Measurements from ENCODE around the gene SDR9C7. TPM values are rescaled to one million over a fixed set of nuclear protein-coding genes. Genes with fewer than 3 reads are reported as not detected.

The SDR9C7 gene
- total and polyA plus RNA-seq, 2 of the 8 experiments (the other 6 are each of a cell fraction or from before 2014, with no cell fraction given): 0.11 TPM; not detected in 1

DNA sequence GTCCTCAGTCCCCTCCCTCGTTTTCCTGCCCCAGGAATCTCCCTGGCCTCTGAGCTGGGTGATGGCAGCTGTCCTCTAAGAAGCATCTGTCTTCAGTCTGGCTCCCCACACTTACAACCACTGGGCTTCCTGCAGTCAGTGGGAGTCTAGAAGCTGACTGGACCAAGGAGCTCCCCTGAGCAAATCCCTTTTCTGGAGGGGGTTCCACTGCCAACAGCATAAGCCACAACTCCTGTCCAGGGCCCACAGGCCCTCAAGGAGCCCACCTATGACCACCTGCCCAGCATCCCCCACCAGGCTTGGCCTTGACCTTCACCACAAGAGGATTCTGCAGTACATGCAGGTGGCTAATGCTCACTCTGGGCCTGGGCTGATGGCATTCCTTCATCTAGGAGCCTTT, 19.1 kb upstream of the SDR9C7 start:
- Histone ChIP-seq H3K4me3 (ENCODE audit: extremely low read depth in 1 of 4, insufficient read depth in 2 of 4, low read depth in 3 of 4, low read length in 4 of 4) (no peak overlapping the region), H3K9ac (replicated peaks in 1 of 4; ENCODE audit: extremely low read depth in 1 of 4, low read depth in 3 of 4, low read length in 3 of 4) (no peak overlapping the region), H3K9me3 (ENCODE audit: insufficient read depth in 2 of 2, low read depth in 1 of 2, low read length in 1 of 2) (peaks cover 11 to 14% of the 10 kb centered on the region in 2 experiments), H2BK5ac (ENCODE audit: low read depth, low read length) (no peak overlapping the region), H2AK5ac (ENCODE audit: low read depth, low read length) (no peak overlapping the region), H2AFZ (ENCODE audit: low read length) (no peak overlapping the region), H3K79me2 (ENCODE audit: control insufficient read depth in 1 of 2, insufficient read depth in 2 of 2, low read length in 2 of 2) (no peaks in the 10 kb centered on the region), H2BK12ac (ENCODE audit: low read depth, low read length) (no peak overlapping the region), H3K23me2 (ENCODE audit: low read depth, low read length) (no peaks in the 10 kb centered on the region), H3K79me1 (ENCODE audit: low read depth, low read length) (no peaks in the 10 kb centered on the region), H2BK15ac (ENCODE audit: low read length) (no peak overlapping the region), H3K56ac (replicated peaks; ENCODE audit: insufficient read length, low read depth, low read length) (no peak overlapping the region), H2BK120ac (replicated peaks; ENCODE audit: low read depth, low read length) (no peak overlapping the region), H4K20me1 (replicated peaks in 1 of 2; ENCODE audit: control insufficient read depth in 1 of 2, insufficient read depth in 2 of 2, low read length in 2 of 2) (no peaks in the 10 kb centered on the region), H3K27me3 (replicated peaks in 1 of 4; ENCODE audit: control insufficient read depth in 3 of 4, extremely low read depth in 1 of 4, insufficient read depth in 3 of 4, low read length in 3 of 4) (no peaks in the 10 kb centered on the region), H3K27ac (ENCODE audit: low read depth, low read length) (no peak overlapping the region), H4K5ac (ENCODE audit: insufficient read length, low read depth, low read length) (no peak overlapping the region), H3K23ac (ENCODE audit: insufficient read length) (no peak overlapping the region), H3K36me3 (ENCODE audit: control insufficient read depth in 2 of 4, insufficient read depth in 4 of 4, low read length in 3 of 4) (no peaks in the 10 kb centered on the region), H3K4ac (replicated peaks; ENCODE audit: insufficient read length, low read depth, low read length) (no peak overlapping the region), H3K14ac (ENCODE audit: insufficient read length) (no peak overlapping the region), H4K91ac (replicated peaks; ENCODE audit: insufficient read length, low read length) (no peak overlapping the region), H4K8ac (ENCODE audit: extremely low read depth, insufficient read depth, low read length) (no peak overlapping the region), H3K4me2 (ENCODE audit: insufficient read depth in 1 of 2, low read depth in 2 of 2, low read length in 2 of 2) (no peak overlapping the region), H2BK20ac (ENCODE audit: low read length) (no peak overlapping the region), H3K4me1 (replicated peaks in 1 of 4; ENCODE audit: control insufficient read depth in 3 of 4, insufficient read depth in 4 of 4, low read length in 3 of 4) (no peaks in the 10 kb centered on the region), H3K18ac (ENCODE audit: extremely low read depth, low read length) (no peak overlapping the region)
- FAIRE-seq (no peak), DNase-seq (ENCODE audit: low read depth in 1 of 2, low spot score in 2 of 2) (no peak)
- ChIA-PET CTCF (ENCODE audit: partially characterized antibody) (interaction anchor here (0.9 to 2.3 kb wide), 2 partner anchors 25 to 34 kb away, joined by 3 to 10 read pairs; no protein-coding TSS in a partner anchor), POLR2A (ENCODE audit: partially characterized antibody) (interaction anchor here (1.6 kb wide), 1 partner anchor 20 kb away, joined by 3 read pairs; no protein-coding TSS in a partner anchor)
- TF ChIP-seq JUND (IDR thresholded peaks at IDR 0.05; ENCODE audit: low read length) (no peak), RNF2 (IDR thresholded peaks at IDR 0.05; ENCODE audit: borderline replicate concordance, low read depth, low read length, missing control alignments, poor library complexity, severe bottlenecking) (peak; percentile 19)
- 85% methylated on average over 1 of the region's 1 CpG; no CpG with 5 or more reads in 1 of the 2 experiments for WGBS, 2 experiments (ENCODE audit: extremely low coverage in 1 of 2, insufficient coverage in 1 of 2, insufficient read length in 1 of 2, insufficient replicate concordance in 2 of 2, low coverage in 1 of 2, low lambda C conversion rate in 2 of 2, missing lambda C conversion rate in 1 of 2)

Measured in H1 (cell line).